Epidermal melanocyte (primary cell): Measurements from ENCODE around the gene PSMG3.

Experiments
- DNase-seq: peaks from one replicate; pipeline ENCODE4 v3.0.0; 2011; ENCODE audit warnings: low spot score; ENCODE audit not compliant: insufficient read length

PSMG3 gene

GRCh38 chr7:1545417-1546246 lies 24.2 kb downstream of the PSMG3 start:
- no peak for DNase-seq

GRCh38 chr7:1544896-1545416 lies 24.9 kb downstream of the PSMG3 start:
- no peak for DNase-seq

GRCh38 chr7:1544178-1544895 lies 25.5 kb downstream of the PSMG3 start:
- no peak for DNase-seq

GRCh38 chr7:1543826-1544177 lies 26.0 kb downstream of the PSMG3 start:
- DNase-seq: no peak

- DNase-seq: no peak
These were observed 26.7 kb downstream of the PSMG3 start for GRCh38 chr7:1542841-1543747.

GRCh38 chr7:1542329-1542728 lies 27.5 kb downstream of the PSMG3 start:
- no peak for DNase-seq

GRCh38 chr7:1541431-1542162 lies 28.2 kb downstream of the PSMG3 start:
- no peak for DNase-seq

GRCh38 chr7:1540776-1541271 lies 29.0 kb downstream of the PSMG3 start:
- no peak for DNase-seq

- DNase-seq: no peak
These were observed 29.7 kb downstream of the PSMG3 start for GRCh38 chr7:1539882-1540775.

- DNase-seq: no peak
These were observed 30.5 kb downstream of the PSMG3 start for GRCh38 chr7:1539181-1539881.

GRCh38 chr7:1538544-1539180 lies 31.2 kb downstream of the PSMG3 start:
- no peak for DNase-seq

GRCh38 chr7:1537535-1538412 lies 32.1 kb downstream of the PSMG3 start:
- no peak for DNase-seq

GRCh38 chr7:1536743-1537534 lies 32.9 kb downstream of the PSMG3 start:
- DNase-seq: peak; percentile 96

- no peak for DNase-seq
These were observed 33.4 kb downstream of the PSMG3 start for GRCh38 chr7:1536455-1536742.

- DNase-seq: no peak
These were observed 34.0 kb downstream of the PSMG3 start for GRCh38 chr7:1535701-1536454.

GRCh38 chr7:1535100-1535458 lies 34.8 kb downstream of the PSMG3 start:
- DNase-seq: no peak
